WTC11 (cell line): Measurements from ENCODE around the gene RPS5. TPM values are rescaled to one million over a fixed set of nuclear protein-coding genes. Genes with fewer than 3 reads are reported as not detected.

Experiments
- ATAC-seq: fragments of 200-7000 bp; cut with Tn5 transposase; 2 replicates; pipeline ENCODE4 v1.10.0; 2021; ENCODE audit warnings: mild to moderate bottlenecking, moderate library complexity
- CTCF ChIA-PET: fragments of 300-600 bp; sonication (Branson Sonifier 250); formaldehyde crosslinking; loops from one replicate; lab custom pipeline; 2021; ENCODE audit warnings: antibody characterized with exemption; lab: Charles Lee
- POLR2A ChIA-PET: fragments of 350-600 bp; sonication (Branson Sonifier 250); formaldehyde crosslinking; loops from one replicate; lab custom pipeline; 2021; ENCODE audit warnings: antibody characterized with exemption; lab: Charles Lee
- DNase-seq: peaks from one replicate; pipeline ENCODE4 v3.0.0; 2021; ENCODE audit warnings: low spot score
- H3K27ac Mint-ChIP-seq: 2 replicates; pipeline ENCODE4 v1.8.0; 2021; ENCODE audit warnings: mixed read lengths
- H3K27me3 Mint-ChIP-seq: 2 replicates; pipeline ENCODE4 v1.8.0; 2021; ENCODE audit warnings: low read depth, mild to moderate bottlenecking, moderate library complexity, mixed read lengths
- H3K36me3 Mint-ChIP-seq: 2 replicates; pipeline ENCODE4 v1.8.0; 2021; ENCODE audit warnings: mixed read lengths
- H3K4me1 Mint-ChIP-seq: 2 replicates; pipeline ENCODE4 v1.8.0; 2022; ENCODE audit warnings: mixed read lengths
- H3K4me3 Mint-ChIP-seq: 2 replicates; pipeline ENCODE4 v1.8.0; 2021; ENCODE audit warnings: mild to moderate bottlenecking, moderate library complexity, mixed read lengths
- H3K9me3 Mint-ChIP-seq: 2 replicates; pipeline ENCODE4 v1.8.0; 2021; ENCODE audit warnings: mixed read lengths
- ATF6 ChIP-seq: sonication (generic); formaldehyde crosslinking; IDR thresholded peaks from 2 replicates; pipeline ENCODE4 v1.8.1; 2023; ENCODE audit warnings: mild to moderate bottlenecking, missing genetic modification reagents
- CBFB ChIP-seq: sonication (generic); formaldehyde crosslinking; IDR thresholded peaks from 2 replicates; pipeline ENCODE4 v1.8.1; 2022; ENCODE audit warnings: mild to moderate bottlenecking, low read depth, missing genetic modification reagents
- CREM ChIP-seq: sonication (generic); formaldehyde crosslinking; IDR thresholded peaks from 2 replicates; pipeline ENCODE4 v1.8.1; 2022; ENCODE audit warnings: mild to moderate bottlenecking, missing genetic modification reagents, moderate library complexity
- JUN ChIP-seq: sonication (generic); formaldehyde crosslinking; IDR thresholded peaks from 2 replicates; pipeline ENCODE4 v1.8.0; 2023; ENCODE audit warnings: mild to moderate bottlenecking, missing genetic modification reagents
- KAT7 ChIP-seq: sonication (generic); formaldehyde crosslinking; IDR thresholded peaks from 2 replicates; pipeline ENCODE4 v1.8.1; 2023; ENCODE audit warnings: missing genetic modification reagents, mild to moderate bottlenecking, borderline replicate concordance
- MAX ChIP-seq: sonication (generic); formaldehyde crosslinking; IDR thresholded peaks from 2 replicates; pipeline ENCODE4 v1.8.0; 2022; ENCODE audit warnings: mild to moderate bottlenecking, missing genetic modification reagents
- MYBL2 ChIP-seq: sonication (generic); formaldehyde crosslinking; IDR thresholded peaks from 2 replicates; pipeline ENCODE4 v1.8.1; 2023; ENCODE audit warnings: mild to moderate bottlenecking, moderate library complexity, missing genetic modification reagents
- NFATC4 ChIP-seq: fragments of 250-450 bp; sonication (Bioruptor Pico); IDR thresholded peaks from 2 replicates; pipeline ENCODE4 v1.9.0; 2021; ENCODE audit warnings: mild to moderate bottlenecking
- OVOL2 ChIP-seq: fragments of 250-450 bp; sonication (Bioruptor Pico); IDR thresholded peaks from 2 replicates; pipeline ENCODE4 v1.9.0; 2021; ENCODE audit warnings: mild to moderate bottlenecking, borderline replicate concordance
- PRRX2 ChIP-seq: fragments of 250-450 bp; sonication (Bioruptor Pico); IDR thresholded peaks from 2 replicates; pipeline ENCODE4 v1.8.0; 2021; ENCODE audit warnings: mild to moderate bottlenecking
- RELA ChIP-seq: sonication (generic); formaldehyde crosslinking; IDR thresholded peaks from 2 replicates; pipeline ENCODE4 v1.8.1; 2022; ENCODE audit warnings: missing genetic modification reagents, mild to moderate bottlenecking, borderline replicate concordance
- SMAD3 ChIP-seq: sonication (generic); formaldehyde crosslinking; IDR thresholded peaks from 2 replicates; pipeline ENCODE4 v1.8.0; 2022; ENCODE audit warnings: missing genetic modification reagents, mild to moderate bottlenecking, borderline replicate concordance
- SMAD4 ChIP-seq: sonication (generic); formaldehyde crosslinking; IDR thresholded peaks from 2 replicates; pipeline ENCODE4 v1.8.0; 2022; ENCODE audit warnings: mild to moderate bottlenecking, missing genetic modification reagents
- TCF7 ChIP-seq: sonication (generic); formaldehyde crosslinking; IDR thresholded peaks from 2 replicates; pipeline ENCODE4 v1.8.0; 2022; ENCODE audit warnings: mild to moderate bottlenecking, low read depth, missing genetic modification reagents, moderate library complexity
- TEAD4 ChIP-seq: sonication (generic); formaldehyde crosslinking; IDR thresholded peaks from 2 replicates; pipeline ENCODE4 v1.8.0; 2022; ENCODE audit warnings: mild to moderate bottlenecking, missing genetic modification reagents
- ZBTB21 ChIP-seq: sonication (generic); formaldehyde crosslinking; IDR thresholded peaks from 2 replicates; pipeline ENCODE4 v1.8.1; 2023; ENCODE audit warnings: mild to moderate bottlenecking, missing genetic modification reagents, borderline replicate concordance
- ZBTB43 ChIP-seq: sonication (generic); formaldehyde crosslinking; IDR thresholded peaks from 2 replicates; pipeline ENCODE4 v1.8.1; 2023; ENCODE audit warnings: mild to moderate bottlenecking, missing genetic modification reagents
- ZNF317 ChIP-seq: sonication (generic); formaldehyde crosslinking; IDR thresholded peaks from 2 replicates; pipeline ENCODE4 v1.8.1; 2023; ENCODE audit warnings: low read depth, mild to moderate bottlenecking, moderate library complexity, missing genetic modification reagents, borderline replicate concordance
- ZNF416 ChIP-seq: fragments of 250-450 bp; sonication (Bioruptor Pico); IDR thresholded peaks from 2 replicates; pipeline ENCODE4 v1.9.0; 2021; ENCODE audit warnings: mild to moderate bottlenecking, inconsistent platforms
- total RNA-seq: library from RNA; stranded (reverse); gene quantifications from 3 replicates; pipeline ENCODE4 v1.2.3, GENCODE V29; 2021
- TF ChIP-seq, protein P1 (sequence below): sonication (generic); formaldehyde crosslinking; IDR thresholded peaks from 2 replicates; pipeline ENCODE4 v1.8.0; 2022; ENCODE audit warnings: mild to moderate bottlenecking, missing genetic modification reagents
- TF ChIP-seq, protein P2 (sequence below): sonication (generic); formaldehyde crosslinking; IDR thresholded peaks from 2 replicates; pipeline ENCODE4 v1.8.0; 2023; ENCODE audit warnings: missing genetic modification reagents
- TF ChIP-seq, protein P3 (sequence below): sonication (generic); formaldehyde crosslinking; IDR thresholded peaks from 2 replicates; pipeline ENCODE4 v1.8.1; 2022; ENCODE audit warnings: missing genetic modification reagents, borderline replicate concordance

The RPS5 gene
- total RNA-seq, 1 experiment from 2014 or later: 1,502 TPM

DNA sequence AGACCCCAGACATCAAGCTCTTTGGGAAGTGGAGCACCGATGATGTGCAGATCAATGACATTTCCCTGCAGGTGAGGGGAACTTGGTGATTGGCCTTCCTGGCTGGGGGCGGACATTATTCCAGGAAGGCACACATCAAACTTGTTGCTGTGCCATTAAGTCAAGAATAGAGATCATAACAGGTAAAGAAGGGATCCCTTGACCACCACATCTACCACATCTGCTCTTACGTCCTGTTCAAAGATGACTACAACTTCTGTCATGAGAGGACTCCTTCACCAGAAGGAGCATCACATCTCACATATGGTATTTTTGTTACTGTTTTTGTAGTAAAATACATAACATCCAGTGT, 1.1 kb downstream of the RPS5 start:
- H3K36me3 Mint-ChIP-seq: peaks cover 44% of the 10 kb centered on the region
- H3K4me3 Mint-ChIP-seq: peak overlapping the region; percentile 96
- CTCF ChIA-PET: no interaction called here
- H3K27me3 Mint-ChIP-seq: no peaks in the 10 kb centered on the region
- H3K4me1 Mint-ChIP-seq: peaks cover 22% of the 10 kb centered on the region
- H3K9me3 Mint-ChIP-seq: no peaks in the 10 kb centered on the region
- DNase-seq: no peak
- TF ChIP-seq ZNF416 (CRISPR knock-in tag): no peak
- TF ChIP-seq CREM (CRISPR knock-in tag): no peak
- TF ChIP-seq KAT7 (CRISPR knock-in tag): no peak
- H3K27ac Mint-ChIP-seq: peak overlapping the region; percentile 24
- ATAC-seq: no peak
- POLR2A ChIA-PET: no interaction called here

DNA sequence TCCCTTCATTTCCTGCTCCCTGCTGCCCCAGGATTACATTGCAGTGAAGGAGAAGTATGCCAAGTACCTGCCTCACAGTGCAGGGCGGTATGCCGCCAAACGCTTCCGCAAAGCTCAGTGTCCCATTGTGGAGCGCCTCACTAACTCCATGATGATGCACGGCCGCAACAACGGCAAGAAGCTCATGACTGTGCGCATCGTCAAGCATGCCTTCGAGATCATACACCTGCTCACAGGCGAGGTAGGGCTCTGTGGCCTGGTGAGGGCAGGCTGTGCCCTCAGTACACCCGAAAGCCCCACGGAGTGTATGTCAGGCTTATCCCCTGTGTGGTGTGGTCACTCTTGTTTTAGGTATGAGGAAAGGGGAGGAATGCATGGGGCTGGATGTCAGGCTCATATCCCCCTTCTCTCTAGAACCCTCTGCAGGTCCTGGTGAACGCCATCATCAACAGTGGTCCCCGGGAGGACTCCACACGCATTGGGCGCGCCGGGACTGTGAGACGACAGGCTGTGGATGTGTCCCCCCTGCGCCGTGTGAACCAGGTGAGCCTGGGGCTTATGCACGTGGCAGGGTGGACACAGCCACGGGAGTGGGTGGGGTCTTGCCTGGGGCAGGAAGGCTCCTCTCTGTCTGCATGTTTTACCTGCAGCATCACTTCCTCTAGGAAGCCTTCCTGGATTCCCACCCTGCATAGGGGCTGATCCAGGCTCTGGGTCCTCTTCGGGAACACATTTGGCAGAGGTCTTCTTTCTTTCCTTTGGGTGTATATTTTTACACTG, 6.1 kb downstream of the RPS5 start:
- Mint-ChIP-seq H3K9me3 (no peaks in the 10 kb centered on the region), H3K27ac (peak overlapping the region; percentile 57; the same call in 1 of the 2 replicates), H3K4me3 (no peak overlapping the region), H3K36me3 (peaks cover 52% of the 10 kb centered on the region), H3K4me1 (peaks cover 20% of the 10 kb centered on the region), H3K27me3 (peaks cover 19% of the 10 kb centered on the region)
- DNase-seq: no peak
- ATAC-seq: no peak
- ChIA-PET CTCF (no interaction called here), POLR2A (no interaction called here)
- TF ChIP-seq MYBL2: no peak
- no peak for TF ChIP-seq PRRX2 (CRISPR knock-in tag)
- no peak for TF ChIP-seq SMAD3
- TF ChIP-seq, protein P1, sequence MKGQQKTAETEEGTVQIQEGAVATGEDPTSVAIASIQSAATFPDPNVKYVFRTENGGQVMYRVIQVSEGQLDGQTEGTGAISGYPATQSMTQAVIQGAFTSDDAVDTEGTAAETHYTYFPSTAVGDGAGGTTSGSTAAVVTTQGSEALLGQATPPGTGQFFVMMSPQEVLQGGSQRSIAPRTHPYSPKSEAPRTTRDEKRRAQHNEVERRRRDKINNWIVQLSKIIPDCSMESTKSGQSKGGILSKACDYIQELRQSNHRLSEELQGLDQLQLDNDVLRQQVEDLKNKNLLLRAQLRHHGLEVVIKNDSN (CRISPR knock-in tag): no peak
- TF ChIP-seq, protein P2, sequence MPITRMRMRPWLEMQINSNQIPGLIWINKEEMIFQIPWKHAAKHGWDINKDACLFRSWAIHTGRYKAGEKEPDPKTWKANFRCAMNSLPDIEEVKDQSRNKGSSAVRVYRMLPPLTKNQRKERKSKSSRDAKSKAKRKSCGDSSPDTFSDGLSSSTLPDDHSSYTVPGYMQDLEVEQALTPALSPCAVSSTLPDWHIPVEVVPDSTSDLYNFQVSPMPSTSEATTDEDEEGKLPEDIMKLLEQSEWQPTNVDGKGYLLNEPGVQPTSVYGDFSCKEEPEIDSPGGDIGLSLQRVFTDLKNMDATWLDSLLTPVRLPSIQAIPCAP (CRISPR knock-in tag): no peak
- TF ChIP-seq CBFB (CRISPR knock-in tag): no peak
- TF ChIP-seq, protein P3, sequence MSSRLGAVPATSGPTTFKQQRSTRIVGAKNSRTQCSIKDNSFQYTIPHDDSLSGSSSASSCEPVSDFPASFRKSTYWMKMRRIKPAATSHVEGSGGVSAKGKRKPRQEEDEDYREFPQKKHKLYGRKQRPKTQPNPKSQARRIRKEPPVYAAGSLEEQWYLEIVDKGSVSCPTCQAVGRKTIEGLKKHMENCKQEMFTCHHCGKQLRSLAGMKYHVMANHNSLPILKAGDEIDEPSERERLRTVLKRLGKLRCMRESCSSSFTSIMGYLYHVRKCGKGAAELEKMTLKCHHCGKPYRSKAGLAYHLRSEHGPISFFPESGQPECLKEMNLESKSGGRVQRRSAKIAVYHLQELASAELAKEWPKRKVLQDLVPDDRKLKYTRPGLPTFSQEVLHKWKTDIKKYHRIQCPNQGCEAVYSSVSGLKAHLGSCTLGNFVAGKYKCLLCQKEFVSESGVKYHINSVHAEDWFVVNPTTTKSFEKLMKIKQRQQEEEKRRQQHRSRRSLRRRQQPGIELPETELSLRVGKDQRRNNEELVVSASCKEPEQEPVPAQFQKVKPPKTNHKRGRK (CRISPR knock-in tag): no peak
- no peak for TF ChIP-seq ZBTB21 (CRISPR knock-in tag)
- TF ChIP-seq TEAD4 (CRISPR knock-in tag): no peak
- TF ChIP-seq TCF7 (CRISPR knock-in tag): no peak
- TF ChIP-seq OVOL2 (CRISPR knock-in tag): no peak
- TF ChIP-seq ATF6 (CRISPR knock-in tag): no peak
- no peak for TF ChIP-seq MAX (CRISPR knock-in tag)
- TF ChIP-seq ZNF317: no peak

GRCh38 chr19:58393725-58394033, 6.6 kb downstream of the RPS5 start:
- no peak overlapping the region for H3K4me3 Mint-ChIP-seq
- H3K27me3 Mint-ChIP-seq: peaks cover 21% of the 10 kb centered on the region
- ChIA-PET POLR2A (no interaction called here), CTCF (no interaction called here)
- ATAC-seq (no peak), DNase-seq (no peak)
- H3K9me3 Mint-ChIP-seq: no peaks in the 10 kb centered on the region
- H3K36me3 Mint-ChIP-seq: peaks cover 47% of the 10 kb centered on the region
- TF ChIP-seq JUN (CRISPR knock-in tag): no peak
- no peak for TF ChIP-seq SMAD4
- TF ChIP-seq ZBTB43 (CRISPR knock-in tag): no peak
- TF ChIP-seq RELA (CRISPR knock-in tag): no peak
- TF ChIP-seq NFATC4 (CRISPR knock-in tag): no peak
- H3K4me1 Mint-ChIP-seq: peaks cover 15% of the 10 kb centered on the region
- H3K27ac Mint-ChIP-seq: no peak overlapping the region
